Hair follicular keratinocyte (primary cell): ENCODE measurements around the gene ZSWIM3. TPM values are rescaled to one million over a fixed set of nuclear protein-coding genes. Genes with fewer than 3 reads are reported as not detected.

Experiments
- total RNA-seq: library from RNA; depleted of rRNA; stranded (reverse); fragments of >200 nt; gene quantifications from 2 replicates; pipeline ENCODE4 v1.2.3, GENCODE V29; 2015

The ZSWIM3 gene
- 2.7 and 3.2 TPM in 2 replicates for total RNA-seq

GRCh38 chr20:45857114-45857881 lies at the start of gene ZSWIM3, which contains the start of gene ACOT8:
Gene ZSWIM3, plus strand, starts transcription at chr20:45857614. Its CDS starts 212 bp downstream, at chr20:45857826.
Gene ACOT8, minus strand, starts transcription at chr20:45857392. Its CDS starts 77 bp downstream, at chr20:45857315.

GRCh38 chr20:45812157-45813005 lies 45.0 kb upstream of the ZSWIM3 start, which contains the start of gene UBE2C:
Gene UBE2C, plus strand, starts transcription at chr20:45812644. Its CDS starts 52 bp downstream, at chr20:45812696.

GRCh38 chr20:45827030-45827652 lies 30.3 kb upstream of the ZSWIM3 start, which contains the start of gene TNNC2:
Gene TNNC2, minus strand, starts transcription at chr20:45827312. Its CDS starts 64 bp downstream, at chr20:45827248.

GRCh38 chr20:45833030-45833882 lies 24.2 kb upstream of the ZSWIM3 start, which contains the start of gene SNX21:
Gene SNX21, plus strand, starts transcription at chr20:45833799. Its CDS starts 121 bp downstream, at chr20:45833920.

GRCh38 chr20:45880988-45881788 lies 23.8 kb downstream of the ZSWIM3 start, which contains the start of gene ZSWIM1:
Gene ZSWIM1, plus strand, starts transcription at chr20:45881227. Its CDS starts 1,366 bp downstream, at chr20:45882593.

GRCh38 chr20:45887346-45887715 lies 29.9 kb downstream of the ZSWIM3 start, which contains the start of gene SPATA25:
Gene SPATA25, minus strand, starts transcription at chr20:45887622. Its CDS starts 32 bp downstream, at chr20:45887590.

GRCh38 chr20:45890985-45891983 lies 33.9 kb downstream of the ZSWIM3 start, which contains the start of the genes CTSA and NEURL2:
Gene CTSA, plus strand, starts transcription at chr20:45891335. Its CDS starts 234 bp downstream, at chr20:45891569.
Gene NEURL2, minus strand, starts transcription at chr20:45891208. Its CDS starts 217 bp downstream, at chr20:45890991.

GRCh38 chr20:45911486-45912343 lies 54.3 kb downstream of the ZSWIM3 start, which contains the start of gene PLTP:
Gene PLTP, minus strand, starts transcription at chr20:45912155. Its CDS starts 703 bp downstream, at chr20:45911452.

Other genes starting within 250 kb of the ZSWIM3 start
- not detected in 2 replicates for gene WFDC10A, start 227.9 kb upstream of the ZSWIM3 start, total RNA-seq
- not detected in 2 replicates for gene WFDC9, start 226.3 kb upstream of the ZSWIM3 start, total RNA-seq
- not detected in 2 replicates for gene WFDC11, start 187.4 kb upstream of the ZSWIM3 start, total RNA-seq
- not detected in 2 replicates for gene WFDC13, start 155.6 kb upstream of the ZSWIM3 start, total RNA-seq
- gene WFDC10B, start 152.6 kb upstream of the ZSWIM3 start, total RNA-seq, result not detected in 2 replicates
- not detected in 2 replicates for gene SPINT4, start 135.3 kb upstream of the ZSWIM3 start, total RNA-seq
- gene WFDC3, start 65.7 kb upstream of the ZSWIM3 start, total RNA-seq, result not detected in 2 replicates
- gene DNTTIP1, start 65.7 kb upstream of the ZSWIM3 start, total RNA-seq, result 10.6 and 11.9 TPM in 2 replicates
- 57.3 and 146 TPM in 2 replicates for gene UBE2C, start 45.0 kb upstream of the ZSWIM3 start, total RNA-seq
- not detected in 2 replicates for gene TNNC2, start 30.3 kb upstream of the ZSWIM3 start, total RNA-seq
- 14.5 and 19.3 TPM in 2 replicates for gene SNX21, start 23.8 kb upstream of the ZSWIM3 start, total RNA-seq
- gene ACOT8, start 222 bp upstream of the ZSWIM3 start, total RNA-seq, result 41.1 and 59.1 TPM in 2 replicates
- 4.4 and 7.3 TPM in 2 replicates for gene ZSWIM1, start 23.6 kb downstream of the ZSWIM3 start, total RNA-seq
- not detected in 2 replicates for gene SPATA25, start 30.0 kb downstream of the ZSWIM3 start, total RNA-seq
- 1.7 and 3.4 TPM in 2 replicates for gene NEURL2, start 33.6 kb downstream of the ZSWIM3 start, total RNA-seq
- 22.9 and 26.6 TPM in 2 replicates for gene CTSA, start 33.7 kb downstream of the ZSWIM3 start, total RNA-seq
- gene PLTP, start 54.5 kb downstream of the ZSWIM3 start, total RNA-seq, result 123 and 157 TPM in 2 replicates
- 14.2 and 14.9 TPM in 2 replicates for gene PCIF1, start 77.1 kb downstream of the ZSWIM3 start, total RNA-seq
- 11.1 and 12.6 TPM in 2 replicates for gene ZNF335, start 114.6 kb downstream of the ZSWIM3 start, total RNA-seq
- gene MMP9, start 151.3 kb downstream of the ZSWIM3 start, total RNA-seq, result 49.9 and 508 TPM in 2 replicates
- gene SLC12A5, start 171.6 kb downstream of the ZSWIM3 start, total RNA-seq, result 0.23 and 0.76 TPM in 2 replicates
- 12.1 and 14.0 TPM in 2 replicates for gene NCOA5, start 232.3 kb downstream of the ZSWIM3 start, total RNA-seq